A172 (cell line): ENCODE measurements around the gene CUL1. TPM values are rescaled to one million over a fixed set of nuclear protein-coding genes. Genes with fewer than 3 reads are reported as not detected.

ENCODE experiments used
- DNase-seq: peaks from one replicate; pipeline ENCODE4 v3.0.0-alpha.2; 2015; ENCODE audit warnings: low spot score
- total RNA-seq: library from RNA; depleted of rRNA; stranded (reverse); fragments of >200 nt; shearing (Covaris generic); gene quantifications from 2 replicates; pipeline ENCODE4 v1.2.3, GENCODE V29; 2014; rRNA removed

The CUL1 gene
- total RNA-seq, 1 experiment from 2014 or later, result 57.4 TPM

- DNase-seq, result no peak
Measured at GRCh38 chr7:148850564-148850963, 151.9 kb downstream of the CUL1 start.

Other genes with a start within 250 kb of the CUL1 start
- gene C7orf33, start 108.1 kb upstream of the CUL1 start, total RNA-seq, result not detected in 2 replicates
- gene EZH2, start 185.4 kb downstream of the CUL1 start, total RNA-seq, result 35.4 and 39.5 TPM in 2 replicates